ENCODE results near the gene ZC3H7A. TPM values are rescaled to one million over a fixed set of nuclear protein-coding genes. Genes with fewer than 3 reads are reported as not detected.

ZC3H7A gene
- total RNA-seq, 1 donor from 2014 or later = 63.9 TPM

- TF ChIP-seq, protein P1, sequence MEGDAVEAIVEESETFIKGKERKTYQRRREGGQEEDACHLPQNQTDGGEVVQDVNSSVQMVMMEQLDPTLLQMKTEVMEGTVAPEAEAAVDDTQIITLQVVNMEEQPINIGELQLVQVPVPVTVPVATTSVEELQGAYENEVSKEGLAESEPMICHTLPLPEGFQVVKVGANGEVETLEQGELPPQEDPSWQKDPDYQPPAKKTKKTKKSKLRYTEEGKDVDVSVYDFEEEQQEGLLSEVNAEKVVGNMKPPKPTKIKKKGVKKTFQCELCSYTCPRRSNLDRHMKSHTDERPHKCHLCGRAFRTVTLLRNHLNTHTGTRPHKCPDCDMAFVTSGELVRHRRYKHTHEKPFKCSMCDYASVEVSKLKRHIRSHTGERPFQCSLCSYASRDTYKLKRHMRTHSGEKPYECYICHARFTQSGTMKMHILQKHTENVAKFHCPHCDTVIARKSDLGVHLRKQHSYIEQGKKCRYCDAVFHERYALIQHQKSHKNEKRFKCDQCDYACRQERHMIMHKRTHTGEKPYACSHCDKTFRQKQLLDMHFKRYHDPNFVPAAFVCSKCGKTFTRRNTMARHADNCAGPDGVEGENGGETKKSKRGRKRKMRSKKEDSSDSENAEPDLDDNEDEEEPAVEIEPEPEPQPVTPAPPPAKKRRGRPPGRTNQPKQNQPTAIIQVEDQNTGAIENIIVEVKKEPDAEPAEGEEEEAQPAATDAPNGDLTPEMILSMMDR (IDR thresholded peaks at IDR 0.05; ENCODE audit: unreplicated experiment) = peak; percentile 23
- H3K9me3 Mint-ChIP-seq (ENCODE audit: low read depth) = no peaks in the 10 kb centered on the region
- H3K27me3 Mint-ChIP-seq = no peaks in the 10 kb centered on the region
- peak overlapping the region; percentile 92 for H3K4me3 Mint-ChIP-seq (ENCODE audit: low read depth)
- peaks cover 3% of the 10 kb centered on the region for H3K36me3 Mint-ChIP-seq (ENCODE audit: insufficient read depth)
- peaks cover 26% of the 10 kb centered on the region for H3K4me1 Mint-ChIP-seq (ENCODE audit: low read depth)
- DNase-seq (ENCODE audit: low spot score, unreplicated experiment) = no peak
- H3K27ac Mint-ChIP-seq = peak overlapping the region; percentile 98
These were observed 54.9 kb downstream of the ZC3H7A start for GRCh38 chr16:11742093-11742535.

GRCh38 chr16:11740567-11740966 is 56.5 kb downstream of the ZC3H7A start:
- H3K9me3 Mint-ChIP-seq (ENCODE audit: low read depth) = no peaks in the 10 kb centered on the region
- peak overlapping the region; percentile 73 for H3K27ac Mint-ChIP-seq
- peaks cover 41% of the 10 kb centered on the region for H3K4me1 Mint-ChIP-seq (ENCODE audit: low read depth)
- no peak for DNase-seq (ENCODE audit: low spot score, unreplicated experiment)
- TF ChIP-seq, protein P1 (IDR thresholded peaks at IDR 0.05; ENCODE audit: unreplicated experiment) = no peak
- peak overlapping the region; percentile 92 for H3K4me3 Mint-ChIP-seq (ENCODE audit: low read depth)
- peaks cover 6% of the 10 kb centered on the region for H3K36me3 Mint-ChIP-seq (ENCODE audit: insufficient read depth)
- H3K27me3 Mint-ChIP-seq = no peaks in the 10 kb centered on the region

GRCh38 chr16:11738742-11739544 is 58.1 kb downstream of the ZC3H7A start:
- H3K4me1 Mint-ChIP-seq (ENCODE audit: low read depth) = peaks cover 52% of the 10 kb centered on the region
- TF ChIP-seq, protein P1 (IDR thresholded peaks at IDR 0.05; ENCODE audit: unreplicated experiment) = no peak
- no peak overlapping the region for H3K4me3 Mint-ChIP-seq (ENCODE audit: low read depth)
- H3K9me3 Mint-ChIP-seq (ENCODE audit: low read depth) = no peaks in the 10 kb centered on the region
- DNase-seq (ENCODE audit: low spot score, unreplicated experiment) = no peak
- peak overlapping the region; percentile 69 for H3K27ac Mint-ChIP-seq
- no peaks in the 10 kb centered on the region for H3K27me3 Mint-ChIP-seq
- peaks cover 13% of the 10 kb centered on the region for H3K36me3 Mint-ChIP-seq (ENCODE audit: insufficient read depth)

DNA sequence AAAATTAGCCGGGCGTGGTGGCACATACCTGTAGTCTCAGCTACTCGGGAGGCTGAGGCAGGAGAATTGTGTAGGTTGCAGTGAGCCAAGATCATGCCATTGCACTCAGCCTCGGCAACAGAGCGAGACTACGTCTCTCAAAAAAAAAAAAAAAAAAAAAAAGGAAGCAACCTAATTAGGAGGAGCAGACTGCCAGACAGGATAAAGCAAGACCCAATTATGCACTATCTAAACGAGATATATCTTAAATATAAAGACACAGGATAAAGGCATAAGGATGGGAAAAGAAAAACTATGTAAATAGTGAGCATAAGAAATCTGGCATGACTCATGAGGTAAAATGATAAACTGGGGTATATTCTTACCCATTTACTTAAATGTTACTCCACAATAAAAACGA is 59.3 kb downstream of the ZC3H7A start:
- Mint-ChIP-seq H3K27ac (no peak overlapping the region), H3K27me3 (no peaks in the 10 kb centered on the region), H3K36me3 (ENCODE audit: insufficient read depth) (peaks cover 19% of the 10 kb centered on the region), H3K9me3 (ENCODE audit: low read depth) (no peaks in the 10 kb centered on the region), H3K4me1 (ENCODE audit: low read depth) (peaks cover 56% of the 10 kb centered on the region), H3K4me3 (ENCODE audit: low read depth) (no peak overlapping the region)
- TF ChIP-seq, protein P1 (IDR thresholded peaks at IDR 0.05; ENCODE audit: unreplicated experiment) = no peak
- DNase-seq (ENCODE audit: low spot score, unreplicated experiment) = no peak

- no peaks in the 10 kb centered on the region for H3K27me3 Mint-ChIP-seq
- no peaks in the 10 kb centered on the region for H3K9me3 Mint-ChIP-seq (ENCODE audit: low read depth)
- DNase-seq (ENCODE audit: low spot score, unreplicated experiment) = no peak
- TF ChIP-seq, protein P1 (IDR thresholded peaks at IDR 0.05; ENCODE audit: unreplicated experiment) = no peak
- no peak overlapping the region for H3K4me3 Mint-ChIP-seq (ENCODE audit: low read depth)
- H3K4me1 Mint-ChIP-seq (ENCODE audit: low read depth) = peaks cover 61% of the 10 kb centered on the region
- peaks cover 22% of the 10 kb centered on the region for H3K36me3 Mint-ChIP-seq (ENCODE audit: insufficient read depth)
- H3K27ac Mint-ChIP-seq = peak overlapping the region; percentile 68
These were observed 60.2 kb downstream of the ZC3H7A start for GRCh38 chr16:11736903-11737302.
